ENCODE data around the gene KRT13.

DNA sequence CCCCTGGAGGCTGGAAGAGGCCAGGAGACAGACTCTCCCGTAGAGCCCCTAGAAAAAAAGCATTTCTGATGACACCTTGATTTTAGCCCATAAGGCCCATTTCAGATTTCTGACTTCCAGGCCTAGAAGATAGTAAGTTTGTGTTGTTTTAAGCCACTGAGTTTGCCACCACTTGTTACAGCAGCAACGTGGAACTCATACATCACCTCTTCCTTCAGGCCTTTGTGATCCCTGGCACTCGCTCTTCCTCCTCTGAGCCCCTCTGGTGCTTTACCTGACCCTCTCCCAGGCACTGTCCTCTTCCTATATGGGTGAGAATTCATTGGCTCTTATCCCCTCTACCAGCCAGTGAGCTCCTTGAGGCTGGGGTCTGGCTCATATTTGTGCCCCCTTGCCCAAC, 41.4 kb upstream of the KRT13 start:
- no peak for TF ChIP-seq GATA2 (IDR thresholded peaks at IDR 0.05; ENCODE audit: low read depth, low read length)
- no peak for TF ChIP-seq GATA3 (IDR thresholded peaks at IDR 0.05; ENCODE audit: low read depth, low read length)

All from SH-SY5Y (cell line).